Measurements from ENCODE around the gene MYO5A. TPM values are rescaled to one million over a fixed set of nuclear protein-coding genes. Genes with fewer than 3 reads are reported as not detected.

The MYO5A gene
- total RNA-seq, 1 experiment from 2014 or later = 17.6 TPM

DNA sequence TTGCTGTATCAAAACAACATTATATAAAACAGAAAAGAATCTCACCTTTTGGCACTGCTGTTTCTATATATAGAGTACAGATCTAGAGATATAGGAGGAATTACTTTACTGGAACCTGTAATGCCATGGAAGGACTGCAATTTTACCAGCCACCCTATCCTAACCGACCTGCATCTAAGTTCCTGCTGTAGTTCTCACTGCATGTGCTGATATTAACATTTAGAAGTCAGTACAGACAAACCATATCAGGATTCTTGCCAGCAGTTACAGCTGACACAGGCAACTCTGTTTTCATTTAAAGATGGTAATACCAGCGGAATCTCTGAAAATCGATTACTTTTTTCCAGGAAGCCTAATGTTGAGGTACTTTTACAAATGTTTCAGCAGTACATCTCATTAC is 159.7 kb downstream of the MYO5A start:
- Histone ChIP-seq H2AFZ (ENCODE audit: low read depth, low read length, poor library complexity, severe bottlenecking) (no peak overlapping the region), H3K27ac (ENCODE audit: low read depth, low read length) (no peak overlapping the region), H4K20me1 (ENCODE audit: insufficient read depth) (no peaks in the 10 kb centered on the region), H3K9me2 (ENCODE audit: insufficient read depth) (no peaks in the 10 kb centered on the region), H3K79me2 (ENCODE audit: insufficient read depth, low read length) (no peaks in the 10 kb centered on the region), H3K4me2 (ENCODE audit: low read length) (no peak overlapping the region), H3K4me3 (replicated peaks in 1 of 2; ENCODE audit: low read depth in 1 of 2, low read length in 2 of 2) (no peak overlapping the region), H3K4me1 (ENCODE audit: control insufficient read depth in 1 of 2, insufficient read depth in 2 of 2, low read length in 2 of 2) (no peaks in the 10 kb centered on the region), H3K9ac (ENCODE audit: low read length) (no peak overlapping the region), H3K9me3 (ENCODE audit: control insufficient read depth in 1 of 2, insufficient read depth in 1 of 2, low read depth in 1 of 2, low read length in 2 of 2) (no peaks in the 10 kb centered on the region), H3K27me3 (ENCODE audit: insufficient read depth, low read length) (no peaks in the 10 kb centered on the region), H3K36me3 (ENCODE audit: control insufficient read depth in 1 of 2, insufficient read depth in 2 of 2, low read length in 2 of 2) (no peaks in the 10 kb centered on the region; a peak in 1 of 4 replicates)
- CTCF ChIA-PET = no interaction called here
- DNase-seq (ENCODE audit: low read depth, low spot score) (no peak), ATAC-seq (no peak)
- BruUV-seq (replicated peaks) = no TSS peak
- RAD21 ChIA-PET (ENCODE audit: low non-redundant PET in 1 of 2, low total read pairs in 2 of 2, uncharacterized antibody in 2 of 2, unreplicated experiment in 2 of 2) = no interaction called here
- TF ChIP-seq CTCF (IDR thresholded peaks at IDR 0.05 in 2 of 3, conservative IDR thresholded peaks at IDR 0.05 in 1 of 3; ENCODE audit: borderline replicate concordance in 1 of 3, insufficient read depth in 1 of 3, low read depth in 2 of 3, low read length in 2 of 3) = no peak
- POLR2A ChIA-PET = interaction anchor here (0.6 kb wide), 1 partner anchor 803 kb away, joined by 3 read pairs; no protein-coding TSS in a partner anchor
- intact Hi-C loops (cut with micrococcal nuclease) = no loop called here

- no peaks in the 10 kb centered on the region for H3K4me1 ChIP-seq (ENCODE audit: control insufficient read depth in 1 of 2, insufficient read depth in 2 of 2, low read length in 2 of 2)
- intact Hi-C loops (cut with micrococcal nuclease) = no loop called here
- no peaks in the 10 kb centered on the region; a peak in 1 of 4 replicates for H3K36me3 ChIP-seq (ENCODE audit: control insufficient read depth in 1 of 2, insufficient read depth in 2 of 2, low read length in 2 of 2)
- no peak overlapping the region for H3K27ac ChIP-seq (ENCODE audit: low read depth, low read length)
- H3K9me2 ChIP-seq (ENCODE audit: insufficient read depth) = no peaks in the 10 kb centered on the region
- H2AFZ ChIP-seq (ENCODE audit: low read depth, low read length, poor library complexity, severe bottlenecking) = no peak overlapping the region
- H3K79me2 ChIP-seq (ENCODE audit: insufficient read depth, low read length) = no peaks in the 10 kb centered on the region
- H4K20me1 ChIP-seq (ENCODE audit: insufficient read depth) = no peaks in the 10 kb centered on the region
- no peak for DNase-seq (ENCODE audit: low read depth, low spot score)
- no peak overlapping the region for H3K4me2 ChIP-seq (ENCODE audit: low read length)
- ATAC-seq = no peak
- no peaks in the 10 kb centered on the region for H3K9me3 ChIP-seq (ENCODE audit: control insufficient read depth in 1 of 2, insufficient read depth in 1 of 2, low read depth in 1 of 2, low read length in 2 of 2)
- POLR2A ChIA-PET = no interaction called here
- RAD21 ChIA-PET (ENCODE audit: low non-redundant PET in 1 of 2, low total read pairs in 2 of 2, uncharacterized antibody in 2 of 2, unreplicated experiment in 2 of 2) = no interaction called here
- H3K9ac ChIP-seq (ENCODE audit: low read length) = no peak overlapping the region
- BruUV-seq (replicated peaks) = no TSS peak
- CTCF ChIA-PET = interaction anchor here (0.7 kb wide), 1 partner anchor 19 kb away, joined by 4 read pairs; no protein-coding TSS in a partner anchor
- no peak overlapping the region for H3K4me3 ChIP-seq (replicated peaks in 1 of 2; ENCODE audit: low read depth in 1 of 2, low read length in 2 of 2)
- H3K27me3 ChIP-seq (ENCODE audit: insufficient read depth, low read length) = no peaks in the 10 kb centered on the region
- no peak for TF ChIP-seq ATF3 (IDR thresholded peaks at IDR 0.05)
- TF ChIP-seq YY1 (IDR thresholded peaks at IDR 0.05; ENCODE audit: extremely low read depth, insufficient replicate concordance, low read depth, low read length) = no peak
- no peak for TF ChIP-seq ZNF274 (IDR thresholded peaks at IDR 0.05; ENCODE audit: low read depth, low read length)
- no peak for TF ChIP-seq EZH2 (IDR thresholded peaks at IDR 0.05)
- TF ChIP-seq CBX3 (IDR thresholded peaks at IDR 0.05; ENCODE audit: low read depth) = no peak
- no peak for TF ChIP-seq ZFX (IDR thresholded peaks at IDR 0.05)
- TF ChIP-seq, protein P1, sequence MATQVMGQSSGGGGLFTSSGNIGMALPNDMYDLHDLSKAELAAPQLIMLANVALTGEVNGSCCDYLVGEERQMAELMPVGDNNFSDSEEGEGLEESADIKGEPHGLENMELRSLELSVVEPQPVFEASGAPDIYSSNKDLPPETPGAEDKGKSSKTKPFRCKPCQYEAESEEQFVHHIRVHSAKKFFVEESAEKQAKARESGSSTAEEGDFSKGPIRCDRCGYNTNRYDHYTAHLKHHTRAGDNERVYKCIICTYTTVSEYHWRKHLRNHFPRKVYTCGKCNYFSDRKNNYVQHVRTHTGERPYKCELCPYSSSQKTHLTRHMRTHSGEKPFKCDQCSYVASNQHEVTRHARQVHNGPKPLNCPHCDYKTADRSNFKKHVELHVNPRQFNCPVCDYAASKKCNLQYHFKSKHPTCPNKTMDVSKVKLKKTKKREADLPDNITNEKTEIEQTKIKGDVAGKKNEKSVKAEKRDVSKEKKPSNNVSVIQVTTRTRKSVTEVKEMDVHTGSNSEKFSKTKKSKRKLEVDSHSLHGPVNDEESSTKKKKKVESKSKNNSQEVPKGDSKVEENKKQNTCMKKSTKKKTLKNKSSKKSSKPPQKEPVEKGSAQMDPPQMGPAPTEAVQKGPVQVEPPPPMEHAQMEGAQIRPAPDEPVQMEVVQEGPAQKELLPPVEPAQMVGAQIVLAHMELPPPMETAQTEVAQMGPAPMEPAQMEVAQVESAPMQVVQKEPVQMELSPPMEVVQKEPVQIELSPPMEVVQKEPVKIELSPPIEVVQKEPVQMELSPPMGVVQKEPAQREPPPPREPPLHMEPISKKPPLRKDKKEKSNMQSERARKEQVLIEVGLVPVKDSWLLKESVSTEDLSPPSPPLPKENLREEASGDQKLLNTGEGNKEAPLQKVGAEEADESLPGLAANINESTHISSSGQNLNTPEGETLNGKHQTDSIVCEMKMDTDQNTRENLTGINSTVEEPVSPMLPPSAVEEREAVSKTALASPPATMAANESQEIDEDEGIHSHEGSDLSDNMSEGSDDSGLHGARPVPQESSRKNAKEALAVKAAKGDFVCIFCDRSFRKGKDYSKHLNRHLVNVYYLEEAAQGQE (IDR thresholded peaks at IDR 0.05; ENCODE audit: low read depth) = no peak
- no peak for TF ChIP-seq CEBPB (IDR thresholded peaks at IDR 0.05; ENCODE audit: low read depth)
- TF ChIP-seq ELF1 (IDR thresholded peaks at IDR 0.05; ENCODE audit: borderline replicate concordance, low read depth) = no peak
- TF ChIP-seq EGR1 (IDR thresholded peaks at IDR 0.05; ENCODE audit: low read depth) = no peak
- no peak for TF ChIP-seq FOSL1 (IDR thresholded peaks at IDR 0.05; ENCODE audit: low read depth)
- TF ChIP-seq TCF7L2 (IDR thresholded peaks at IDR 0.05; ENCODE audit: borderline replicate concordance, extremely low read depth, insufficient read depth, insufficient read length) = no peak
- TF ChIP-seq RAD21 (IDR thresholded peaks at IDR 0.05; ENCODE audit: low read depth) = no peak
These were observed 160.3 kb downstream of the MYO5A start for GRCh38 chr15:52368402-52368801.

Measured in HCT116 (cell line).